ENCODE data around the gene PIK3C2B.
A peak's percentile ranks its signal among the peaks of the same experiment; 100 is the strongest.
"Not testable (repeated sequence)": the region's sequence is repeated elsewhere in the genome, so short reads cannot be mapped to it uniquely, and the experiment has no call there.

The PIK3C2B gene

GRCh38 chr1:204494281-204495077 lies at the start of gene PIK3C2B:
Gene PIK3C2B, minus strand, starts transcription at chr1:204494805. Its CDS starts 25,003 bp downstream, at chr1:204469802.
- FAIRE-seq, result no peak

GRCh38 chr1:204544321-204544720 lies 49.7 kb upstream of the PIK3C2B start:
- no peak for FAIRE-seq

GRCh38 chr1:204541626-204542025 lies 47.0 kb upstream of the PIK3C2B start:
- FAIRE-seq, result no peak

GRCh38 chr1:204532832-204533231 lies 38.2 kb upstream of the PIK3C2B start:
- FAIRE-seq, result no peak

GRCh38 chr1:204530932-204531331 lies 36.3 kb upstream of the PIK3C2B start:
- FAIRE-seq, result no peak

GRCh38 chr1:204529371-204529895 lies 34.8 kb upstream of the PIK3C2B start:
- no peak for FAIRE-seq

- no peak for FAIRE-seq
Observed at GRCh38 chr1:204528677-204529076, 34.1 kb upstream of the PIK3C2B start.

- FAIRE-seq, result no peak
Observed at GRCh38 chr1:204528241-204528640, 33.6 kb upstream of the PIK3C2B start.

GRCh38 chr1:204524986-204525385 lies 30.4 kb upstream of the PIK3C2B start:
- no peak for FAIRE-seq

GRCh38 chr1:204523605-204524215 lies 29.1 kb upstream of the PIK3C2B start:
- FAIRE-seq, result no peak

GRCh38 chr1:204521941-204522521 lies 27.4 kb upstream of the PIK3C2B start:
- FAIRE-seq, result not testable (repeated sequence)

- no peak for FAIRE-seq
Observed at GRCh38 chr1:204520834-204521709, 26.5 kb upstream of the PIK3C2B start.

GRCh38 chr1:204517382-204517781 lies 22.8 kb upstream of the PIK3C2B start:
- FAIRE-seq, result not testable (repeated sequence)

GRCh38 chr1:204516180-204516879 lies 21.7 kb upstream of the PIK3C2B start, which contains the start of gene MDM4:
Gene MDM4, plus strand, starts transcription at chr1:204516406. Its CDS starts 9,113 bp downstream, at chr1:204525519.
- FAIRE-seq, result peak; percentile 88

- no peak for FAIRE-seq
Observed at GRCh38 chr1:204514828-204515227, 20.2 kb upstream of the PIK3C2B start.

GRCh38 chr1:204513117-204513716 lies 18.6 kb upstream of the PIK3C2B start:
- no peak for FAIRE-seq

- no peak for FAIRE-seq
Observed at GRCh38 chr1:204511366-204511765, 16.8 kb upstream of the PIK3C2B start.

- FAIRE-seq, result no peak
Observed at GRCh38 chr1:204509186-204509635, 14.6 kb upstream of the PIK3C2B start.

- peak; percentile 21 for FAIRE-seq
Observed at GRCh38 chr1:204507317-204508105, 12.9 kb upstream of the PIK3C2B start.

GRCh38 chr1:204506969-204507316 lies 12.3 kb upstream of the PIK3C2B start:
- FAIRE-seq, result no peak
